ENCODE results near the gene OOEP.

OOEP gene

GRCh38 chr6:73377225-73377624 lies 7.5 kb upstream of the OOEP start:
- DNase-seq (ENCODE audit: low spot score), result no peak
- no peak for TF ChIP-seq CTCF (IDR thresholded peaks at IDR 0.05; ENCODE audit: extremely low read depth, missing control alignments)

GRCh38 chr6:73375216-73375615 lies 5.5 kb upstream of the OOEP start:
- TF ChIP-seq CTCF (IDR thresholded peaks at IDR 0.05; ENCODE audit: extremely low read depth, missing control alignments), result no peak
- no peak for DNase-seq (ENCODE audit: low spot score)

GRCh38 chr6:73372516-73372915 lies 2.8 kb upstream of the OOEP start:
- TF ChIP-seq CTCF (IDR thresholded peaks at IDR 0.05; ENCODE audit: extremely low read depth, missing control alignments), result no peak
- DNase-seq (ENCODE audit: low spot score), result no peak

GRCh38 chr6:73371984-73372383 lies 2.3 kb upstream of the OOEP start:
- no peak for TF ChIP-seq CTCF (IDR thresholded peaks at IDR 0.05; ENCODE audit: extremely low read depth, missing control alignments)
- no peak for DNase-seq (ENCODE audit: low spot score)

- DNase-seq (ENCODE audit: low spot score), result no peak
- no peak for TF ChIP-seq CTCF (IDR thresholded peaks at IDR 0.05; ENCODE audit: extremely low read depth, missing control alignments)
Observed at GRCh38 chr6:73369157-73369556, 540 bp downstream of the OOEP start.

- TF ChIP-seq CTCF (IDR thresholded peaks at IDR 0.05; ENCODE audit: extremely low read depth, missing control alignments), result no peak
- DNase-seq (ENCODE audit: low spot score), result peak; percentile 11
Observed at GRCh38 chr6:73368675-73369074, 1.0 kb downstream of the OOEP start.

GRCh38 chr6:73367761-73368355 lies 1.8 kb downstream of the OOEP start:
- TF ChIP-seq CTCF (IDR thresholded peaks at IDR 0.05; ENCODE audit: extremely low read depth, missing control alignments), result no peak
- no peak for DNase-seq (ENCODE audit: low spot score)

All from GM20000 (cell line).